HEK293 (cell line): ENCODE data around the gene SGSM2.

Source experiments
- BCL11B ChIP-seq: fragments of 450-650 bp; formaldehyde crosslinking; IDR thresholded peaks from 2 replicates; pipeline ENCODE4 v1.5.1; 2016; ENCODE audit warnings: low read depth, missing biosample characterization, missing genetic modification characterization
- HOXD13 ChIP-seq: sonication (generic); formaldehyde crosslinking; IDR thresholded peaks from 2 replicates; pipeline ENCODE4 v1.8.0; 2022; ENCODE audit warnings: missing genetic modification reagents, borderline replicate concordance
- KLF10 ChIP-seq: fragments of 450-650 bp; IDR thresholded peaks from 2 replicates; pipeline ENCODE4 v1.5.1; 2018; ENCODE audit warnings: missing biosample characterization, mild to moderate bottlenecking, missing genetic modification characterization
- SCRT2 ChIP-seq: fragments of 450-650 bp; formaldehyde crosslinking; IDR thresholded peaks from 2 replicates; pipeline ENCODE4 v1.5.1; 2016; ENCODE audit warnings: missing biosample characterization, missing genetic modification characterization
- ZIC2 ChIP-seq: fragments of 450-650 bp; formaldehyde crosslinking; IDR thresholded peaks from 2 replicates; pipeline ENCODE4 v1.5.1; 2016; ENCODE audit warnings: missing biosample characterization, missing genetic modification characterization
- ZNF10 ChIP-seq: fragments of 450-650 bp; formaldehyde crosslinking; IDR thresholded peaks from 2 replicates; pipeline ENCODE4 v1.5.1; 2017; ENCODE audit warnings: missing biosample characterization, missing genetic modification characterization
- ZNF121 ChIP-seq: fragments of 450-650 bp; formaldehyde crosslinking; IDR thresholded peaks from 2 replicates; pipeline ENCODE4 v1.5.1; 2016; ENCODE audit warnings: missing biosample characterization, missing genetic modification characterization
- ZNF155 ChIP-seq: fragments of 450-650 bp; formaldehyde crosslinking; IDR thresholded peaks from 2 replicates; pipeline ENCODE4 v1.5.1; 2016; ENCODE audit warnings: missing biosample characterization, missing genetic modification characterization
- ZNF169 ChIP-seq: fragments of 450-650 bp; formaldehyde crosslinking; IDR thresholded peaks from 2 replicates; pipeline ENCODE4 v1.5.1; 2016; ENCODE audit warnings: missing biosample characterization, missing genetic modification characterization
- ZNF48 ChIP-seq: fragments of 450-650 bp; formaldehyde crosslinking; IDR thresholded peaks from 2 replicates; pipeline ENCODE4 v1.5.1; 2016; ENCODE audit warnings: missing biosample characterization, missing genetic modification characterization
- ZNF514 ChIP-seq: fragments of 450-650 bp; formaldehyde crosslinking; IDR thresholded peaks from 2 replicates; pipeline ENCODE4 v1.5.1; 2016; ENCODE audit warnings: missing biosample characterization, missing genetic modification characterization
- ZNF530 ChIP-seq: fragments of 450-650 bp; formaldehyde crosslinking; IDR thresholded peaks from 2 replicates; pipeline ENCODE4 v1.5.1; 2016; ENCODE audit warnings: low read depth, missing biosample characterization, missing genetic modification characterization
- ZNF561 ChIP-seq: fragments of 450-650 bp; IDR thresholded peaks from 2 replicates; pipeline ENCODE4 v1.5.1; 2018; ENCODE audit warnings: missing biosample characterization, missing genetic modification characterization, borderline replicate concordance
- ZNF707 ChIP-seq: fragments of 450-650 bp; formaldehyde crosslinking; IDR thresholded peaks from 2 replicates; pipeline ENCODE4 v1.5.1; 2016; ENCODE audit warnings: missing biosample characterization, missing genetic modification characterization
- ZNF76 ChIP-seq: fragments of 450-650 bp; formaldehyde crosslinking; IDR thresholded peaks from 2 replicates; pipeline ENCODE4; 2016; ENCODE audit warnings: low read depth, missing biosample characterization, missing genetic modification characterization, borderline replicate concordance
- TF ChIP-seq, protein P1 (sequence below): fragments of 450-650 bp; formaldehyde crosslinking; IDR thresholded peaks from 2 replicates; pipeline ENCODE4 v1.5.1; 2016; ENCODE audit warnings: missing biosample characterization, missing genetic modification characterization
- TF ChIP-seq, protein P2 (sequence below): fragments of 450-650 bp; formaldehyde crosslinking; IDR thresholded peaks from 2 replicates; pipeline ENCODE4 v1.5.1; 2016; ENCODE audit warnings: missing biosample characterization, missing genetic modification characterization, borderline replicate concordance
- TF ChIP-seq, protein P3 (sequence below): fragments of 450-650 bp; formaldehyde crosslinking; IDR thresholded peaks from 2 replicates; pipeline ENCODE4 v1.5.1; 2016; ENCODE audit warnings: missing biosample characterization, missing genetic modification characterization
- TF ChIP-seq, protein P4 (sequence below): fragments of 450-650 bp; formaldehyde crosslinking; IDR thresholded peaks from 2 replicates; pipeline ENCODE4 v1.5.1; 2016; ENCODE audit warnings: missing biosample characterization, missing genetic modification characterization
- TF ChIP-seq, protein P5 (sequence below): fragments of 450-650 bp; formaldehyde crosslinking; IDR thresholded peaks from 2 replicates; pipeline ENCODE4 v1.5.1; 2016; ENCODE audit warnings: missing biosample characterization, missing genetic modification characterization
- TF ChIP-seq, protein P6 (sequence below): fragments of 450-650 bp; formaldehyde crosslinking; IDR thresholded peaks from 2 replicates; pipeline ENCODE4 v1.5.1; 2017; ENCODE audit warnings: missing biosample characterization, missing genetic modification characterization

The SGSM2 gene

DNA sequence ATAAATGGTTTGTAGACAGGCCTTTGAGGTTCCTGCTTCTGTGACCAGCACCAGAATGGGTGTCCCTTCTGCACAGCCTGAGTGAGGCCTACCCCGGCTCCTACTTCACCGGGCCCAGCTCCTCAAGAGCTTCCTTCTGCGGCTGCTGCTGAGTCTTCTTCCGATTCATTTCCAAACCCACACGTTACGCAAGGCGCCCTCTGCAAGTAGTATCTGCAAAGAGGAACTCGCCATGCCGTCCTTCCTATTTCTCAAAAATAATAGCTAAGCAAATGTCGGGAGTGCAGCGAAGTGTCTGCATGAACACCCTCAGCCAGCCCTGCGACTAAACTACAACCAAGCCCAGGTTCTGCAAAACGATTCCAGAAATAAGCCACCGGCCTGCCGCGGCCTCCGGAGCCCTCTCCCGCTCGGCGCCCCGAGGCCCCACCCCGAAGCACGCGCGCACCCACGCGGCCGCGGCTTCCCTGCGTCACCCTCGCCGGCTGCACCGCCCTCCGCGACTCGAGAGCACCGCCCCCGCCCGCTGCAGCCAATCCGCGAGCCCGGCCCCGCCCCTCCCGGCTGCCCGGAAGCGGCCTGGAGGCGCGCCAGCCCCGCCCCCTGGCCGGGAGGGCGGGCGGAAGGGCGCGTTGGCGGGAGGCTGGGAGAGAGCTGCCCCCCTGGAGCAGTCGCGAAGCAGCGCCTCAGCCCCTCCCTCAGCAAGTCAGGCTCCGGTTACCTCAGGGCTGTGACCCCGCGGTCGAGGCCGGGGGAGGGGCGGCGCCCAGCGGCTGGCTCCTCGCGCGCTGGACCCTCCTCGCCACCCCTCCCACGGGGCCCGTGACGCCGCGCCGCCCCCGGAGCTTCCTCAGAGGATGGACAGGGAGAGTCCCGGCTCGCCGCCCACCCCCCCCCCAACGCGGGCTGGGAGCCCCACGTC, 55.2 kb downstream of the SGSM2 start (continued):
- TF ChIP-seq, protein P1, sequence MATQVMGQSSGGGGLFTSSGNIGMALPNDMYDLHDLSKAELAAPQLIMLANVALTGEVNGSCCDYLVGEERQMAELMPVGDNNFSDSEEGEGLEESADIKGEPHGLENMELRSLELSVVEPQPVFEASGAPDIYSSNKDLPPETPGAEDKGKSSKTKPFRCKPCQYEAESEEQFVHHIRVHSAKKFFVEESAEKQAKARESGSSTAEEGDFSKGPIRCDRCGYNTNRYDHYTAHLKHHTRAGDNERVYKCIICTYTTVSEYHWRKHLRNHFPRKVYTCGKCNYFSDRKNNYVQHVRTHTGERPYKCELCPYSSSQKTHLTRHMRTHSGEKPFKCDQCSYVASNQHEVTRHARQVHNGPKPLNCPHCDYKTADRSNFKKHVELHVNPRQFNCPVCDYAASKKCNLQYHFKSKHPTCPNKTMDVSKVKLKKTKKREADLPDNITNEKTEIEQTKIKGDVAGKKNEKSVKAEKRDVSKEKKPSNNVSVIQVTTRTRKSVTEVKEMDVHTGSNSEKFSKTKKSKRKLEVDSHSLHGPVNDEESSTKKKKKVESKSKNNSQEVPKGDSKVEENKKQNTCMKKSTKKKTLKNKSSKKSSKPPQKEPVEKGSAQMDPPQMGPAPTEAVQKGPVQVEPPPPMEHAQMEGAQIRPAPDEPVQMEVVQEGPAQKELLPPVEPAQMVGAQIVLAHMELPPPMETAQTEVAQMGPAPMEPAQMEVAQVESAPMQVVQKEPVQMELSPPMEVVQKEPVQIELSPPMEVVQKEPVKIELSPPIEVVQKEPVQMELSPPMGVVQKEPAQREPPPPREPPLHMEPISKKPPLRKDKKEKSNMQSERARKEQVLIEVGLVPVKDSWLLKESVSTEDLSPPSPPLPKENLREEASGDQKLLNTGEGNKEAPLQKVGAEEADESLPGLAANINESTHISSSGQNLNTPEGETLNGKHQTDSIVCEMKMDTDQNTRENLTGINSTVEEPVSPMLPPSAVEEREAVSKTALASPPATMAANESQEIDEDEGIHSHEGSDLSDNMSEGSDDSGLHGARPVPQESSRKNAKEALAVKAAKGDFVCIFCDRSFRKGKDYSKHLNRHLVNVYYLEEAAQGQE (tag by site-specific recombination), result no peak
- TF ChIP-seq ZIC2, result no peak; the same call in 1 of the 2 replicates
- TF ChIP-seq ZNF530 (tag by site-specific recombination), result no peak
- no peak for TF ChIP-seq ZNF76 (tag by site-specific recombination)
- TF ChIP-seq HOXD13 (CRISPR knock-in tag), result no peak
- TF ChIP-seq, protein P2, sequence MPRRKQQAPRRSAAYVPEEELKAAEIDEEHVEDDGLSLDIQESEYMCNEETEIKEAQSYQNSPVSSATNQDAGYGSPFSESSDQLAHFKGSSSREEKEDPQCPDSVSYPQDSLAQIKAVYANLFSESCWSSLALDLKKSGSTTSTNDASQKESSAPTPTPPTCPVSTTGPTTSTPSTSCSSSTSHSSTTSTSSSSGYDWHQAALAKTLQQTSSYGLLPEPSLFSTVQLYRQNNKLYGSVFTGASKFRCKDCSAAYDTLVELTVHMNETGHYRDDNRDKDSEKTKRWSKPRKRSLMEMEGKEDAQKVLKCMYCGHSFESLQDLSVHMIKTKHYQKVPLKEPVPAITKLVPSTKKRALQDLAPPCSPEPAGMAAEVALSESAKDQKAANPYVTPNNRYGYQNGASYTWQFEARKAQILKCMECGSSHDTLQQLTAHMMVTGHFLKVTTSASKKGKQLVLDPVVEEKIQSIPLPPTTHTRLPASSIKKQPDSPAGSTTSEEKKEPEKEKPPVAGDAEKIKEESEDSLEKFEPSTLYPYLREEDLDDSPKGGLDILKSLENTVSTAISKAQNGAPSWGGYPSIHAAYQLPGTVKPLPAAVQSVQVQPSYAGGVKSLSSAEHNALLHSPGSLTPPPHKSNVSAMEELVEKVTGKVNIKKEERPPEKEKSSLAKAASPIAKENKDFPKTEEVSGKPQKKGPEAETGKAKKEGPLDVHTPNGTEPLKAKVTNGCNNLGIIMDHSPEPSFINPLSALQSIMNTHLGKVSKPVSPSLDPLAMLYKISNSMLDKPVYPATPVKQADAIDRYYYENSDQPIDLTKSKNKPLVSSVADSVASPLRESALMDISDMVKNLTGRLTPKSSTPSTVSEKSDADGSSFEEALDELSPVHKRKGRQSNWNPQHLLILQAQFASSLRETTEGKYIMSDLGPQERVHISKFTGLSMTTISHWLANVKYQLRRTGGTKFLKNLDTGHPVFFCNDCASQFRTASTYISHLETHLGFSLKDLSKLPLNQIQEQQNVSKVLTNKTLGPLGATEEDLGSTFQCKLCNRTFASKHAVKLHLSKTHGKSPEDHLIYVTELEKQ (tag by site-specific recombination), result no peak; the same call in 1 of the 2 replicates
- peak; percentile 71; the same call in 1 of the 2 replicates for TF ChIP-seq ZNF561 (tag by site-specific recombination)
- no peak for TF ChIP-seq SCRT2 (tag by site-specific recombination)
- TF ChIP-seq ZNF169 (tag by site-specific recombination), result no peak
- no peak for TF ChIP-seq ZNF48 (tag by site-specific recombination)
- no peak for TF ChIP-seq ZNF121 (tag by site-specific recombination)
- no peak for TF ChIP-seq ZNF155 (tag by site-specific recombination)
- TF ChIP-seq ZNF10, result no peak
- peak; percentile 89; the same call in 1 of the 2 replicates for TF ChIP-seq BCL11B (tag by site-specific recombination)
- TF ChIP-seq, protein P3, sequence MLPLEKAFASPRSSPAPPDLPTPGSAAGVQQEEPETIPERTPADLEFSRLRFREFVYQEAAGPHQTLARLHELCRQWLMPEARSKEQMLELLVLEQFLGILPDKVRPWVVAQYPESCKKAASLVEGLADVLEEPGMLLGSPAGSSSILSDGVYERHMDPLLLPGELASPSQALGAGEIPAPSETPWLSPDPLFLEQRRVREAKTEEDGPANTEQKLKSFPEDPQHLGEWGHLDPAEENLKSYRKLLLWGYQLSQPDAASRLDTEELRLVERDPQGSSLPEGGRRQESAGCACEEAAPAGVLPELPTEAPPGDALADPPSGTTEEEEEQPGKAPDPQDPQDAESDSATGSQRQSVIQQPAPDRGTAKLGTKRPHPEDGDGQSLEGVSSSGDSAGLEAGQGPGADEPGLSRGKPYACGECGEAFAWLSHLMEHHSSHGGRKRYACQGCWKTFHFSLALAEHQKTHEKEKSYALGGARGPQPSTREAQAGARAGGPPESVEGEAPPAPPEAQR (tag by site-specific recombination), result no peak
- TF ChIP-seq, protein P4, sequence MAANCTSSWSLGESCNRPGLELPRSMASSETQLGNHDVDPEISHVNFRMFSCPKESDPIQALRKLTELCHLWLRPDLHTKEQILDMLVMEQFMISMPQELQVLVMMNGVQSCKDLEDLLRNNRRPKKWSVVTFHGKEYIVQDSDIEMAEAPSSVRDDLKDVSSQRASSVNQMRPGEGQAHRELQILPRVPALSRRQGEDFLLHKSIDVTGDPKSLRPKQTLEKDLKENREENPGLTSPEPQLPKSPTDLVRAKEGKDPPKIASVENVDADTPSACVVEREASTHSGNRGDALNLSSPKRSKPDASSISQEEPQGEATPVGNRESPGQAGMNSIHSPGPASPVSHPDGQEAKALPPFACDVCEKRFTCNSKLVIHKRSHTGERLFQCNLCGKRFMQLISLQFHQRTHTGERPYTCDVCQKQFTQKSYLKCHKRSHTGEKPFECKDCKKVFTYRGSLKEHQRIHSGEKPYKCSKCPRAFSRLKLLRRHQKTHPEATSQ, result peak; percentile 21; the same call in 1 of the 2 replicates
- TF ChIP-seq, protein P5, sequence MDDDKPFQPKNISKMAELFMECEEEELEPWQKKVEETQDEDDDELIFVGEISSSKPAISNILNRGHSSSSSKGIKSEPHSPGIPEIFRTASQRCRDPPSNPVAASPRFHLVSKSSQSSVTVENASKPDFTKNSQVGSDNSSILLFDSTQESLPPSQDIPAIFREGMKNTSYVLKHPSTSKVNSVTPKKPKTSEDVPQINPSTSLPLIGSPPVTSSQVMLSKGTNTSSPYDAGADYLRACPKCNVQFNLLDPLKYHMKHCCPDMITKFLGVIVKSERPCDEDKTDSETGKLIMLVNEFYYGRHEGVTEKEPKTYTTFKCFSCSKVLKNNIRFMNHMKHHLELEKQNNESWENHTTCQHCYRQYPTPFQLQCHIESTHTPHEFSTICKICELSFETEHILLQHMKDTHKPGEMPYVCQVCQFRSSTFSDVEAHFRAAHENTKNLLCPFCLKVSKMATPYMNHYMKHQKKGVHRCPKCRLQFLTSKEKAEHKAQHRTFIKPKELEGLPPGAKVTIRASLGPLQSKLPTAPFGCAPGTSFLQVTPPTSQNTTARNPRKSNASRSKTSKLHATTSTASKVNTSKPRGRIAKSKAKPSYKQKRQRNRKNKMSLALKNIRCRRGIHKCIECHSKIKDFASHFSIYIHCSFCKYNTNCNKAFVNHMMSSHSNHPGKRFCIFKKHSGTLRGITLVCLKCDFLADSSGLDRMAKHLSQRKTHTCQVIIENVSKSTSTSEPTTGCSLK (tag by site-specific recombination), result no peak
- TF ChIP-seq, protein P6, sequence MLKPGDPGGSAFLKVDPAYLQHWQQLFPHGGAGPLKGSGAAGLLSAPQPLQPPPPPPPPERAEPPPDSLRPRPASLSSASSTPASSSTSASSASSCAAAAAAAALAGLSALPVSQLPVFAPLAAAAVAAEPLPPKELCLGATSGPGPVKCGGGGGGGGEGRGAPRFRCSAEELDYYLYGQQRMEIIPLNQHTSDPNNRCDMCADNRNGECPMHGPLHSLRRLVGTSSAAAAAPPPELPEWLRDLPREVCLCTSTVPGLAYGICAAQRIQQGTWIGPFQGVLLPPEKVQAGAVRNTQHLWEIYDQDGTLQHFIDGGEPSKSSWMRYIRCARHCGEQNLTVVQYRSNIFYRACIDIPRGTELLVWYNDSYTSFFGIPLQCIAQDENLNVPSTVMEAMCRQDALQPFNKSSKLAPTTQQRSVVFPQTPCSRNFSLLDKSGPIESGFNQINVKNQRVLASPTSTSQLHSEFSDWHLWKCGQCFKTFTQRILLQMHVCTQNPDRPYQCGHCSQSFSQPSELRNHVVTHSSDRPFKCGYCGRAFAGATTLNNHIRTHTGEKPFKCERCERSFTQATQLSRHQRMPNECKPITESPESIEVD (tag by site-specific recombination), result no peak
- no peak for TF ChIP-seq ZNF707 (tag by site-specific recombination)
- no peak for TF ChIP-seq ZNF514 (tag by site-specific recombination)
- TF ChIP-seq KLF10, result peak; percentile 98
